NK-92 treated with Interleukin-12 subunit alpha and Interleukin-12 subunit beta, amount 100 ng/mL, for 24 hours (cell line): ENCODE measurements around the gene WDR44.
A peak's percentile ranks its signal among the peaks of the same experiment; 100 is the strongest.
"Not testable (repeated sequence)": the region's sequence is repeated elsewhere in the genome, so short reads cannot be mapped to it uniquely, and the experiment has no call there.

Experiments used
- DNase-seq: peaks from one replicate; lab custom pipeline; 2025; lab: John Stamatoyannopoulos, UW

The WDR44 gene

GRCh38 chrX:118345464-118346257, at the start of gene WDR44:
Gene WDR44 (plus strand): TSS chrX:118346106. CDS start chrX:118346504, 398 bp downstream.
- peak; percentile 88 for DNase-seq

- not testable (repeated sequence) for DNase-seq
Observed at GRCh38 chrX:118305827-118306226, 40.1 kb upstream of the WDR44 start.

- no peak for DNase-seq
Observed at GRCh38 chrX:118315529-118315928, 30.4 kb upstream of the WDR44 start.

GRCh38 chrX:118324588-118324987, 21.3 kb upstream of the WDR44 start:
- DNase-seq = no peak

- DNase-seq = no peak
Observed at GRCh38 chrX:118325453-118325852, 20.5 kb upstream of the WDR44 start.

GRCh38 chrX:118329175-118329574, 16.7 kb upstream of the WDR44 start:
- DNase-seq = no peak

- DNase-seq = no peak
Observed at GRCh38 chrX:118337687-118338086, 8.2 kb upstream of the WDR44 start.

- DNase-seq = no peak
Observed at GRCh38 chrX:118338930-118339329, 7.0 kb upstream of the WDR44 start.

GRCh38 chrX:118345045-118345463, 852 bp upstream of the WDR44 start:
- DNase-seq = no peak

GRCh38 chrX:118346258-118347094, 570 bp downstream of the WDR44 start:
- DNase-seq = peak; percentile 49

GRCh38 chrX:118347131-118347530, 1.2 kb downstream of the WDR44 start:
- no peak for DNase-seq

- DNase-seq = no peak
Observed at GRCh38 chrX:118347736-118348135, 1.8 kb downstream of the WDR44 start.

- no peak for DNase-seq
Observed at GRCh38 chrX:118348186-118348810, 2.4 kb downstream of the WDR44 start.

- no peak for DNase-seq
Observed at GRCh38 chrX:118349188-118349587, 3.3 kb downstream of the WDR44 start.

- DNase-seq = no peak
Observed at GRCh38 chrX:118350221-118350620, 4.3 kb downstream of the WDR44 start.

- no peak for DNase-seq
Observed at GRCh38 chrX:118350706-118351105, 4.8 kb downstream of the WDR44 start.

GRCh38 chrX:118352566-118352965, 6.7 kb downstream of the WDR44 start:
- no peak for DNase-seq

GRCh38 chrX:118353081-118353850, 7.4 kb downstream of the WDR44 start:
- no peak for DNase-seq

GRCh38 chrX:118355225-118355920, 9.5 kb downstream of the WDR44 start:
- DNase-seq = no peak

GRCh38 chrX:118356154-118356701, 10.3 kb downstream of the WDR44 start:
- DNase-seq = no peak
